ENCODE data around the gene GPC5.
"Not testable (repeated sequence)": the region's sequence is repeated elsewhere in the genome, so short reads cannot be mapped to it uniquely, and the experiment has no call there.

GPC5 gene

DNA sequence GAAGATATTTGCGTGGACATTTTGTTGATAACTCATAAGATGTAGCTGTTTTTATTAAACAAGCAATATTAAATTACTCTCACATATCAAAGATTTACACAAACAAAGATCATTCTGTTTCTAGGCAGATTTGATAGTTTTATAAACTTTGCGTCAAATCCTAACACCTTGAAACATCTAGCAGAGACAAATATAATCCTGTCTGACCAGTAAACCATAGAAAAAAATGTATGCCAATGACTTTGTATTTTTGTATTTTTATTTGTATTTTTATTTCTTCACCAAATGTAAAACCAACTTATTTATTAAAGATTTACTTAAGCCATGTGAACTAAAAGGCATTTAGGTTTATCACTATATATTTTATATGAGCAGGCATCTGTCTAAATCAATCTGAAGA, 494.6 kb downstream of the GPC5 start:
- no peaks in the 10 kb centered on the region for H3K36me3 ChIP-seq (replicated peaks; ENCODE audit: low read depth, low read length)
- no peaks in the 10 kb centered on the region for H4K20me1 ChIP-seq (ENCODE audit: insufficient read depth, low read length)
- no peaks in the 10 kb centered on the region for H3K27me3 ChIP-seq (ENCODE audit: low read depth, low read length)
- no peaks in the 10 kb centered on the region for H3K4me1 ChIP-seq (ENCODE audit: low read length)
- no peak overlapping the region for H3K27ac ChIP-seq (ENCODE audit: low read length)
- TF ChIP-seq, protein P1, sequence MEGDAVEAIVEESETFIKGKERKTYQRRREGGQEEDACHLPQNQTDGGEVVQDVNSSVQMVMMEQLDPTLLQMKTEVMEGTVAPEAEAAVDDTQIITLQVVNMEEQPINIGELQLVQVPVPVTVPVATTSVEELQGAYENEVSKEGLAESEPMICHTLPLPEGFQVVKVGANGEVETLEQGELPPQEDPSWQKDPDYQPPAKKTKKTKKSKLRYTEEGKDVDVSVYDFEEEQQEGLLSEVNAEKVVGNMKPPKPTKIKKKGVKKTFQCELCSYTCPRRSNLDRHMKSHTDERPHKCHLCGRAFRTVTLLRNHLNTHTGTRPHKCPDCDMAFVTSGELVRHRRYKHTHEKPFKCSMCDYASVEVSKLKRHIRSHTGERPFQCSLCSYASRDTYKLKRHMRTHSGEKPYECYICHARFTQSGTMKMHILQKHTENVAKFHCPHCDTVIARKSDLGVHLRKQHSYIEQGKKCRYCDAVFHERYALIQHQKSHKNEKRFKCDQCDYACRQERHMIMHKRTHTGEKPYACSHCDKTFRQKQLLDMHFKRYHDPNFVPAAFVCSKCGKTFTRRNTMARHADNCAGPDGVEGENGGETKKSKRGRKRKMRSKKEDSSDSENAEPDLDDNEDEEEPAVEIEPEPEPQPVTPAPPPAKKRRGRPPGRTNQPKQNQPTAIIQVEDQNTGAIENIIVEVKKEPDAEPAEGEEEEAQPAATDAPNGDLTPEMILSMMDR (IDR thresholded peaks at IDR 0.05; ENCODE audit: low read depth, low read length) = no peak
- no peak for TF ChIP-seq EZH2phosphoT487 (IDR thresholded peaks at IDR 0.05; ENCODE audit: low read depth)
- H3K79me2 ChIP-seq (ENCODE audit: low read length) = no peaks in the 10 kb centered on the region
- no peaks in the 10 kb centered on the region; the same call in 1 of the 2 replicates for H3K9me3 ChIP-seq (ENCODE audit: insufficient read depth, low read length)
- H3K4me3 ChIP-seq (ENCODE audit: low read length) = no peak overlapping the region
- H3K4me2 ChIP-seq (ENCODE audit: low read length) = no peak overlapping the region
- no peak overlapping the region for H2AFZ ChIP-seq (ENCODE audit: low read depth, low read length)
- H3K9ac ChIP-seq (ENCODE audit: low read length) = no peak overlapping the region

DNA sequence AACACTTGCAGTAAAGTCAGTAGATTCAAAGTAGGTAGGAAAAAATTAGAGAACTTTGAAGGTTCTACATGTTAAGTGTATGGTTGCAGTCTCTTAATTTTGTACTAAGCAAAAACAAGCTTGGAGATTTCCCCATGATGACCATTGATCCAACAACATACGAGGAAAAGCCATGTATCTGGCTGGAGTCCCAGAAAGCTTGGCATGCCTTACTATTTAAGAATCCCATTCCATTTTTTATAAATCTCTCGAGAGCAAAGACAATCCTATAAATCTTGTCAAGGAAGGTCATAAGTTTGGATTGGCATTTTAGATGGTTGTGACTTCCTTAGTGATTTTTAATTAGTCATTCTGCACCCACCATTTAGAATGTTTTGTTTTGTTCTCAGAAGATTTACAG, 495.9 kb downstream of the GPC5 start:
- Histone ChIP-seq H4K20me1 (ENCODE audit: insufficient read depth, low read length) (no peaks in the 10 kb centered on the region), H3K4me1 (ENCODE audit: low read length) (no peaks in the 10 kb centered on the region), H3K27me3 (ENCODE audit: low read depth, low read length) (no peaks in the 10 kb centered on the region), H3K9ac (ENCODE audit: low read length) (no peak overlapping the region), H3K27ac (ENCODE audit: low read length) (no peak overlapping the region), H3K9me3 (ENCODE audit: insufficient read depth, low read length) (no peaks in the 10 kb centered on the region), H3K79me2 (ENCODE audit: low read length) (no peaks in the 10 kb centered on the region), H3K36me3 (replicated peaks; ENCODE audit: low read depth, low read length) (no peaks in the 10 kb centered on the region), H3K4me3 (ENCODE audit: low read length) (no peak overlapping the region), H3K4me2 (ENCODE audit: low read length) (no peak overlapping the region), H2AFZ (ENCODE audit: low read depth, low read length) (no peak overlapping the region)
- TF ChIP-seq, protein P1 (IDR thresholded peaks at IDR 0.05; ENCODE audit: low read depth, low read length) = no peak
- TF ChIP-seq EZH2phosphoT487 (IDR thresholded peaks at IDR 0.05; ENCODE audit: low read depth) = no peak

DNA sequence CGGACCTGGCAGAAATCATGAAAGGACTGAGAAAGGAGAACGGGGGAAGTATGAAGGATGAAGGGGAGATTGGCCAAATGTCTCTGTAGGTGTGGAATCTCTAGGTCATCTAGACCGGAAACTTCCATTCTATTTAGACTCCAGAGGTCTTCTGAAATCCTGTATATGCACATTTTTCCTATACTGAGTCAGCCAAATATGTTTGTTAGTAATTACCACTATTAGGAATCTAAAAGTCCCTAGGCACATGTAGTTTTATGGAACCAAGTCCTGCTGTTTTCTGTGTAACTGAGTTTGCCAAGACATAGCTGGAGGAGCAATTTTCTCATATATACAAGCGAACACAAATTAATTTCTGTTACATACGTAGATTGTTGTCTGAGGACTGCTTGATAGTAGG, 498.1 kb downstream of the GPC5 start:
- no peak overlapping the region for H3K9ac ChIP-seq (ENCODE audit: low read length)
- H3K27ac ChIP-seq (ENCODE audit: low read length) = no peak overlapping the region
- no peaks in the 10 kb centered on the region for H4K20me1 ChIP-seq (ENCODE audit: insufficient read depth, low read length)
- TF ChIP-seq, protein P1 (IDR thresholded peaks at IDR 0.05; ENCODE audit: low read depth, low read length) = no peak
- no peak for TF ChIP-seq EZH2phosphoT487 (IDR thresholded peaks at IDR 0.05; ENCODE audit: low read depth)
- no peak overlapping the region for H3K4me3 ChIP-seq (ENCODE audit: low read length)
- H3K27me3 ChIP-seq (ENCODE audit: low read depth, low read length) = no peaks in the 10 kb centered on the region
- no peak overlapping the region for H2AFZ ChIP-seq (ENCODE audit: low read depth, low read length)
- no peaks in the 10 kb centered on the region for H3K36me3 ChIP-seq (replicated peaks; ENCODE audit: low read depth, low read length)
- H3K79me2 ChIP-seq (ENCODE audit: low read length) = no peaks in the 10 kb centered on the region
- no peaks in the 10 kb centered on the region for H3K9me3 ChIP-seq (ENCODE audit: insufficient read depth, low read length)
- H3K4me1 ChIP-seq (ENCODE audit: low read length) = no peaks in the 10 kb centered on the region
- H3K4me2 ChIP-seq (ENCODE audit: low read length) = no peak overlapping the region

DNA sequence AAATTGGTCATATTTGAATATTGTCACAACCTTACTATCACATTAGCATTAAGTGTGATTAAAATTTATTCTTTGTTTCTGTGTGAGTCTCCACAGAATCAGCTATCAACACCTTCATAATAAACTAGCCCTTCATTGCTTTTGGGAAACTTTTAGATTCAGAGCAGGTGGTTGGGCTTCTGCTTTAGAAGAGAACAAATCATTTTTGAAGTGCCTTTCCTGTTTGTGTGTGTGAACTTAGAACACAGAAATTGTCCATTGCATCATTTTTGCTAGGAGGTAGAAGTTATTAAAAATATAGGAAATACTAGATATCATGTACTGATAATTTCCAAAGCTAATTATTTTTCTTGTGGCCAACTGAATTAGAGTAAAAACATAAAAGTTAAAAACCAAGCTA, 500.6 kb downstream of the GPC5 start:
- not testable (repeated sequence) for H3K27ac ChIP-seq (ENCODE audit: low read length); H3K27me3 ChIP-seq (ENCODE audit: low read depth, low read length); H4K20me1 ChIP-seq (ENCODE audit: insufficient read depth, low read length); H2AFZ ChIP-seq (ENCODE audit: low read depth, low read length); H3K36me3 ChIP-seq (replicated peaks; ENCODE audit: low read depth, low read length); H3K79me2 ChIP-seq (ENCODE audit: low read length); H3K9ac ChIP-seq (ENCODE audit: low read length); H3K4me3 ChIP-seq (ENCODE audit: low read length); H3K4me1 ChIP-seq (ENCODE audit: low read length); H3K4me2 ChIP-seq (ENCODE audit: low read length); H3K9me3 ChIP-seq (ENCODE audit: insufficient read depth, low read length)

DNA sequence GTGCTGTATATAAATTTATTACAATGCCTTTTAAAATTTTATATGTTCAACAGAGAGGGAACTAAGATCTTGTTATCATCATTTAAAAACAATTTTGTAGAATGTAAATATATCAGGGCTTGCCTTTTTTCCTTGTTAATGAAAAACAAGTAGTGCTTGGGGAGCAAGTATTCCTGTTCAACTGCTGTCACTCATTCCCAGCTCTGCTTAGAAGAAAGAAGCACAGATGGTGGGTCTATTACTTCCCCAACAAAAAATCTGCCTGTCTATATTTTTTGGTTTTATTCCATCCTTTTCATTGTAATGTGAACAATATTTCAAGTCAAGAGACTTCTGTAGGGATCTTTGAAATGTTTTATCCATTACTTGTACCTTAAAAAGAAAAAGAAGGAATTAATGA, 503.9 kb downstream of the GPC5 start:
- no peaks in the 10 kb centered on the region for H3K27me3 ChIP-seq (ENCODE audit: low read depth, low read length)

More for the DNA sequence above, 503.9 kb downstream of the GPC5 start:
- TF ChIP-seq EZH2phosphoT487 (IDR thresholded peaks at IDR 0.05; ENCODE audit: low read depth) = no peak
- TF ChIP-seq, protein P1 (IDR thresholded peaks at IDR 0.05; ENCODE audit: low read depth, low read length) = no peak
- Histone ChIP-seq H3K9ac (ENCODE audit: low read length) (no peak overlapping the region), H3K27ac (ENCODE audit: low read length) (no peak overlapping the region), H3K9me3 (ENCODE audit: insufficient read depth, low read length) (no peaks in the 10 kb centered on the region), H2AFZ (ENCODE audit: low read depth, low read length) (no peak overlapping the region), H3K4me2 (ENCODE audit: low read length) (no peak overlapping the region), H3K79me2 (ENCODE audit: low read length) (no peaks in the 10 kb centered on the region), H3K4me3 (ENCODE audit: low read length) (no peak overlapping the region), H4K20me1 (ENCODE audit: insufficient read depth, low read length) (no peaks in the 10 kb centered on the region), H3K4me1 (ENCODE audit: low read length) (peaks cover 11% of the 10 kb centered on the region), H3K36me3 (replicated peaks; ENCODE audit: low read depth, low read length) (no peaks in the 10 kb centered on the region)

Data from OCI-LY3 (cell line).